GM18867 (cell line): ENCODE measurements around the gene LTBP3.

Experiments
- ATAC-seq: cut with Tn5 transposase; IDR thresholded peaks from one replicate; pipeline ENCODE4 v1.9.1; 2021; ENCODE audit warnings: mild to moderate bottlenecking, moderate library complexity; ENCODE audit not compliant: unreplicated experiment

Gene LTBP3

GRCh38 chr11:65498727-65498976 lies 59.5 kb downstream of the LTBP3 start:
- no peak for ATAC-seq

GRCh38 chr11:65498042-65498726 lies 60.0 kb downstream of the LTBP3 start:
- ATAC-seq, result no peak

GRCh38 chr11:65497141-65498041 lies 60.8 kb downstream of the LTBP3 start:
- peak; percentile 64 for ATAC-seq

- no peak for ATAC-seq
Observed at GRCh38 chr11:65496304-65497140, 61.6 kb downstream of the LTBP3 start.

GRCh38 chr11:65493367-65494176 lies 64.6 kb downstream of the LTBP3 start:
- no peak for ATAC-seq

GRCh38 chr11:65492637-65493366 lies 65.4 kb downstream of the LTBP3 start:
- no peak for ATAC-seq

GRCh38 chr11:65492387-65492636 lies 65.8 kb downstream of the LTBP3 start:
- no peak for ATAC-seq

GRCh38 chr11:65491614-65492386 lies 66.4 kb downstream of the LTBP3 start:
- no peak for ATAC-seq

GRCh38 chr11:65491163-65491465 lies 67.0 kb downstream of the LTBP3 start:
- no peak for ATAC-seq

GRCh38 chr11:65489706-65490320 lies 68.3 kb downstream of the LTBP3 start:
- no peak for ATAC-seq

GRCh38 chr11:65489035-65489705 lies 69.0 kb downstream of the LTBP3 start:
- no peak for ATAC-seq
